GM18499 (cell line): Measurements from ENCODE around the gene HYOU1.
"Not testable (repeated sequence)": the region's sequence is repeated elsewhere in the genome, so short reads cannot be mapped to it uniquely, and the experiment has no call there.

Experiments used
- ATAC-seq: cut with Tn5 transposase; IDR thresholded peaks from one replicate; pipeline ENCODE4 v1.9.1; 2021; ENCODE audit warnings: moderate number of reproducible peaks; ENCODE audit not compliant: insufficient read depth, unreplicated experiment

The HYOU1 gene

GRCh38 chr11:119046489-119046888 is 10.5 kb downstream of the HYOU1 start:
- no peak for ATAC-seq

- no peak for ATAC-seq
Observed at GRCh38 chr11:119044708-119045107, 12.3 kb downstream of the HYOU1 start.

- ATAC-seq: no peak
Observed at GRCh38 chr11:119042927-119043326, 14.1 kb downstream of the HYOU1 start.

GRCh38 chr11:119041821-119042514 is 15.0 kb downstream of the HYOU1 start:
- no peak for ATAC-seq

- not testable (repeated sequence) for ATAC-seq
Observed at GRCh38 chr11:119039471-119039870, 17.5 kb downstream of the HYOU1 start.

GRCh38 chr11:119038884-119039283 is 18.1 kb downstream of the HYOU1 start:
- ATAC-seq: no peak

GRCh38 chr11:119034813-119035212 is 22.2 kb downstream of the HYOU1 start:
- no peak for ATAC-seq

GRCh38 chr11:119033421-119033820 is 23.6 kb downstream of the HYOU1 start:
- not testable (repeated sequence) for ATAC-seq

- ATAC-seq: no peak
Observed at GRCh38 chr11:119031912-119032280, 25.1 kb downstream of the HYOU1 start.

- ATAC-seq: peak; percentile 64
Observed at GRCh38 chr11:119030329-119031047, 26.5 kb downstream of the HYOU1 start, which contains the start of gene SLC37A4. SLC37A4 (minus strand) TSS chr11:119030877.

GRCh38 chr11:119030029-119030328 is 27.0 kb downstream of the HYOU1 start:
- no peak for ATAC-seq

- no peak for ATAC-seq
Observed at GRCh38 chr11:119029340-119030028, 27.5 kb downstream of the HYOU1 start.

- no peak for ATAC-seq
Observed at GRCh38 chr11:119029069-119029339, 28.0 kb downstream of the HYOU1 start.

GRCh38 chr11:119028346-119029068 is 28.5 kb downstream of the HYOU1 start:
- no peak for ATAC-seq

- ATAC-seq: no peak
Observed at GRCh38 chr11:119027561-119028345, 29.3 kb downstream of the HYOU1 start.

- no peak for ATAC-seq
Observed at GRCh38 chr11:119026970-119027369, 30.0 kb downstream of the HYOU1 start.

- ATAC-seq: no peak
Observed at GRCh38 chr11:119025978-119026766, 30.8 kb downstream of the HYOU1 start.

- ATAC-seq: no peak
Observed at GRCh38 chr11:119025541-119025940, 31.5 kb downstream of the HYOU1 start.

- no peak for ATAC-seq
Observed at GRCh38 chr11:119025099-119025473, 31.9 kb downstream of the HYOU1 start.
